Stimulated activated effector memory CD8-positive, alpha-beta T cell treated with anti-CD3 and anti-CD28 coated beads, Interleukin-12 subunit alpha, Interleukin-12 subunit beta, amount 100 ng/mL, for 72 hours (primary cell): ENCODE data around the gene NGEF.
A peak's percentile ranks its signal among the peaks of the same experiment; 100 is the strongest.
"Not testable (repeated sequence)": the region's sequence is repeated elsewhere in the genome, so short reads cannot be mapped to it uniquely, and the experiment has no call there.

ENCODE experiments used
- ATAC-seq: fragments of 150-1000 bp; cut with Tn5 transposase; 2 replicates; pipeline ENCODE4 v1.10.0; 2021
- DNase-seq, 2 donors: peaks; one replicate each; pipeline ENCODE4 v3.0.0; 2021 to 2022; ENCODE audit warnings: low spot score in 2 of 2
- H3K27ac Mint-ChIP-seq: one replicate; pipeline ENCODE4 v1.8.0; 2022; ENCODE audit warnings: mild to moderate bottlenecking, mixed read lengths
- H3K36me3 Mint-ChIP-seq: one replicate; pipeline ENCODE4 v1.8.0; 2022; ENCODE audit warnings: mild to moderate bottlenecking, mixed read lengths
- H3K4me1 Mint-ChIP-seq: one replicate; pipeline ENCODE4 v1.8.0; 2022; ENCODE audit warnings: mixed read lengths
- H3K4me3 Mint-ChIP-seq: one replicate; pipeline ENCODE4 v1.8.0; 2022; ENCODE audit warnings: mild to moderate bottlenecking, mixed read lengths
- H3K9me3 Mint-ChIP-seq: one replicate; pipeline ENCODE4 v1.8.0; 2022; ENCODE audit warnings: mixed read lengths

The NGEF gene

DNA sequence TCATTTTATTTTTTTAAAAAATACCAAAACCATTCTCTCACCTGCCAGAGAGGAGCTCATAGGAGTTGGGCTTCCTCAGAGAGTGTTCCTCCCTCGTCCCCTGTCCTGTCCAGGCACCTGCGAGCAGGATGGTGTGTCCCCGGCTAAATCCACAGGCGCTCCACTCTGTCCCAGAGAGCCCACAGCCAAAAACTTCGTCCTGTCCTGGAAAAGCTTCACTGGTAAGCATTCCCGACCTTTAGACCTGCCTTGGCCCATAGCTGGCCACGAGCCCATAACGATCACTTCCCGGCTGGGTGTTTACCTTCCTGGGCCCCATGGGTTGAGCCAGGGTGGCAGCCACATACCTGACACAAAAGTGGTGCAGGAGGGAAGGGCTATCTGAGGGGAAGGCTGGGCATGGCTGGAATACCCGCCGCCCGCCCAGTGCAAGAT is at the start of gene NGEF:
Gene NGEF, minus strand, starts transcription at position 230 of the 435 bp plus-strand sequence. CDS start 38,366 bp downstream, outside the sequence.
- H3K36me3 Mint-ChIP-seq, result no peaks in the 10 kb centered on the region
- H3K4me3 Mint-ChIP-seq, result no peak within 1 kb of the TSS
- no peaks in the 10 kb centered on the region for H3K4me1 Mint-ChIP-seq
- DNase-seq, result no peak
- peaks cover 4% of the 10 kb centered on the region for H3K9me3 Mint-ChIP-seq
- no peak for ATAC-seq
- H3K27ac Mint-ChIP-seq, result no peak within 1 kb of the TSS

DNA sequence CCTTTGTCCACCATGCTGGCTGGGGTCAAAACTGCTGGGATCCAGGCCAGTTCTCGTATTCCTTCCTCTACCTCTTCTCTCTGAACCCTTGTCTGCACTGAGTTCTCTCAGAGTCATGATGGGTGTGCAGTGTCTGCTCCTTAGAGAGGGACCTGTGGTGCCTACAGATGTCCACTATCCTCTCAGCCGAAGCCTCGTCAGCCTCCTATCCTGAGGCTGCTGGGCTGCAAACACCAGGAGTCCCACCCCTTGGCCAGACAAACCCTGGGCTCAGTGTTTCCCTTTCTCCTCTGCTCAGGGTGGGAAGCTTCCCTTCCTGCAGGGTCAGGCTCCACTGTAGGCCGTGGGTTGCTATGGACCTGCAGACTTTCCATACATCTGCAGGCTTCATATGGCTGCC is 49.4 kb upstream of the NGEF start:
- Mint-ChIP-seq H3K36me3 (peaks cover 75% of the 10 kb centered on the region), H3K4me3 (peak overlapping the region; percentile 97), H3K9me3 (no peaks in the 10 kb centered on the region), H3K27ac (peak overlapping the region; percentile 99), H3K4me1 (peaks cover 73% of the 10 kb centered on the region)
- DNase-seq (no peak), ATAC-seq (no peak)

DNA sequence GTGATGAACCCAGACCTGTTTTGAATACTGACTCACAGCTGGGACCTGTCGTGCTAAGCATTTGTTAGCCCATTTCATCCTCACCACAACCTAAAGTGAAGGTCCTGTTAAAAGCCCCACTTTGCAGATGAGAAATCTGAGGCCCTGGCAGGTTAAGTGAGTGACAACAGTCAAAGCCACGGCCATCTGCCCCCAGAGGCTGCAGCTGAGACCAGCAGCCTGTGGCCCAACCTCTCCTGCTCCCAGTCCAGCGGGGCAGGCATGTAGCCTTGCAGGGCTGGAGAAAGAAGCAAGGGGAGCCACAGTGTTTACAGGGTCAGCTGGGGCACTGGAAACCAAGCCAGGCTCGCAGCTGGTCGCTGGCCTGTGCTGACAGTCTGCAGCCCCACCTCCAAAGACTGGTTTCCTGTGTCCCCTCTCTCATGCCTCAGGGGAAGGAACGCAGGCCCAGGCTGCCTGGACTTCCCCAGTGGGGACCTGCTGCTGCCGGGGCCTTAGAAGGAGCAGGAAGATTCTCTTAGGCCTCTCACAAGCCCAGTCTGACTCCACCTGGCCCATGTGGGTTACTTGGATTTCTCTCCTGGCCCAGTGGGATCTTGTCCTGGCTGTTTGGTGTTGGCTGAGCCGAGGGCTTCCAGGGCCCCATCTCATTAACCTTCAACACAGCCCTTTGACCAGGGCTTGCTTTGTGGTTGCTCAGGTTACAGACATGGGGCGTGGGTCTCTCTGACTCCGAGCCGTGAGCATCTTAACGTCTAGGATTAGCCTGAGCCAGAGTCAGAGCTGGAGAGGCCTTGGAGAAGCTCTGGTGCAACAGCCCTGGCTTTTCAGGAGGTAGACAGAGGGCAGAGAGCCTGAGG is 48.8 kb upstream of the NGEF start:
- Mint-ChIP-seq H3K27ac (peak overlapping the region; percentile 99), H3K36me3 (peaks cover 69% of the 10 kb centered on the region), H3K9me3 (no peaks in the 10 kb centered on the region), H3K4me1 (peaks cover 66% of the 10 kb centered on the region), H3K4me3 (peak overlapping the region; percentile 97)
- ATAC-seq, result peak; percentile 72
- DNase-seq, result peak in 1 of 2 donors; percentile 78

- DNase-seq (peak in 1 of 2 donors; percentile 78), ATAC-seq (peak; percentile 35)
- Mint-ChIP-seq H3K4me3 (peak overlapping the region; percentile 97), H3K4me1 (peaks cover 59% of the 10 kb centered on the region), H3K9me3 (no peaks in the 10 kb centered on the region), H3K27ac (peak overlapping the region; percentile 99), H3K36me3 (peaks cover 61% of the 10 kb centered on the region)
Observed at GRCh38 chr2:233060980-233061590, 48.0 kb upstream of the NGEF start.

- Mint-ChIP-seq H3K36me3 (peaks cover 56% of the 10 kb centered on the region), H3K27ac (peak overlapping the region; percentile 99), H3K9me3 (no peaks in the 10 kb centered on the region), H3K4me1 (peaks cover 56% of the 10 kb centered on the region), H3K4me3 (peak overlapping the region; percentile 97)
- ATAC-seq (peak; percentile 27), DNase-seq (no peak)
Observed at GRCh38 chr2:233060501-233060979, 47.5 kb upstream of the NGEF start.

DNA sequence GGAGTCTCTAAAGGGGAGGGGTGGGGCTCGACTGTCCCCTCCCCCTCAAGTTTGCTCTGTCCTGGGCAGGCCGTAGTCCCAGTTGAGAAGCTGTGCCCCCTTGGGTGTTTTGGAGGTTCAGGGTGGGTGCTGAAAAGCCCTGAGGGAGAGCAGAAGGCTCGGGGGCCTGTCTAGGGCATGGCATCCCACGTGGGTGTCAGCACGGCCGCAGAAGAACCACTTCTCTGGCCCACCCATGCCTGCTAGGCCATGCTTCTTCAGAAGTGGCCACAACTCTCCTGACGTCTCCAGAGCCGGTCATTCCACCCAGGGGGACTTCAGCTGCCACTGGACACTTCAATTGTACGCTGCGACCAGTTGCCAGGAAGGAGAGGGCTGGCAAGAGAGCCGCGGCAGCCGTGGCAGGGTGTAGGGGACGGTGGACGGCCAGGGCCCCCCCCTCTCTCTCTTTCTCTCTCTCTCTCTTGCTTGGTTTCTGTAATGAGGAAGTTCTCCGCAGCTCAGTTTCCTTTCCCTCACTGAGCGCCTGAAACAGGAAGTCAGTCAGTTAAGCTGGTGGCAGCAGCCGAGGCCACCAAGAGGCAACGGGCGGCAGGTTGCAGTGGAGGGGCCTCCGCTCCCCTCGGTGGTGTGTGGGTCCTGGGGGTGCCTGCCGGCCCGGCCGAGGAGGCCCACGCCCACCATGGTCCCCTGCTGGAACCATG is 46.9 kb upstream of the NGEF start, which contains the start of gene INPP5D:
Gene INPP5D, plus strand, starts transcription at position 546 of the 704 bp plus-strand sequence. Its CDS starts 137 bp downstream, at position 683.
- DNase-seq, result peak; percentile 61 to 83
- H3K9me3 Mint-ChIP-seq, result no peaks in the 10 kb centered on the region
- peak within 1 kb of the TSS; percentile 99 for H3K27ac Mint-ChIP-seq
- ATAC-seq, result peak; percentile 78
- H3K36me3 Mint-ChIP-seq, result peaks cover 50% of the 10 kb centered on the region
- peaks cover 56% of the 10 kb centered on the region for H3K4me1 Mint-ChIP-seq
- peak within 1 kb of the TSS; percentile 97 for H3K4me3 Mint-ChIP-seq

DNA sequence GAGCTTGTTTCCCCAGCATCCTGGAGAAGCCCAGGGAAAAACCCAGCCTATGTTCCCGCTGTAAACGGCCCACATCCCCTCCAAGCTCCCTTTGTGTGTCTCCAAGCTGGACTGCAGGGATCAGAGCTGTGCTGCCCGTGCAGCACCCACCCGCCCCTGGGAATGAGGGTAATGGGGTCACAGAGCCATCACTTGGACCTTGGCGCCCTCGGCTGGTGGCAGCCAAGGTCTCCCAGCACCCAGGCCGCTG is 46.4 kb upstream of the NGEF start:
- Mint-ChIP-seq H3K36me3 (peaks cover 45% of the 10 kb centered on the region), H3K27ac (peak overlapping the region; percentile 99), H3K4me3 (peak overlapping the region; percentile 97), H3K4me1 (peaks cover 56% of the 10 kb centered on the region), H3K9me3 (no peaks in the 10 kb centered on the region)
- ATAC-seq (no peak), DNase-seq (no peak)

DNA sequence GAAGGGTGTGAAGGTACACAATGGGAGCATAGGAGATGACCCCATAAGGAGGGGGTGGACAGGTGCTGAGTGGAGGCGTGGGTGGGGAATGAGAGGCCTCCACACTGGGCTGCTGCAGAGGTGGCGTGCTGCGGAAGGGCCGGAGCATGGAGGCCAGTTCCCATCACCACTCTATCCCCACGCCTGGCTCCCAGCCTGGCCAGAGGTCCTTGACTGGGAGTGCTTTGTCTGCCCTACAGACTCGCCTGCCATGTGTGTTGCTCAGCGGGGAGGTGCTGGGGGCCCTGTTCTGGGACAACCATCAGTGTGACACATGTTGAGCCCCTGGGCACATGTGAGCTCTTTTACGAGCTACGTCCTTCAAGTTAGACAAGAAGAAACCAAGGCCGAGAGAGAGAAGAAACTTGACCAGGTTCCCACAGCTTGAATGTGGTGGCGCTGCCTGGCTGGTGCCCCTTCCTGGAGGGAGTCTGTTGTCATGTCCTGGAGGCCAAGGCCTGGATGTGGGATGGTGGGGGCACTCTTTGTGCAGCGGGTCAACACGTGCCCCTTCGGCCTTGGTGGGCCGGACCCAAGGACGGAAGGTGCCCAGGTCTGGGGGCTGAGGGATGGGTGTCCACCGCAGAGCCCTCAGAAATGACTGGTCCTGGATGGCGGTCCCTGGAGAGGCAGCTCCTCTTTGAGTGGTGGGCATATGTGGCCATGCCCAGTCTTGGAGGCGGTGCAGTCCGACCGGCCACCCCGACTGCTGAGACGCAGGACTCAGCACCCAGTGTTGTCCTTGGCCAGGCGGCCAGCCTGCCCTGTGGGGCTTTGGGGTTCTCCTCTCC is 45.9 kb upstream of the NGEF start:
- peak overlapping the region; percentile 97 for H3K4me3 Mint-ChIP-seq
- no peak for DNase-seq
- H3K4me1 Mint-ChIP-seq, result peaks cover 57% of the 10 kb centered on the region
- peak overlapping the region; percentile 99 for H3K27ac Mint-ChIP-seq
- no peak for ATAC-seq
- H3K9me3 Mint-ChIP-seq, result no peaks in the 10 kb centered on the region
- peaks cover 40% of the 10 kb centered on the region for H3K36me3 Mint-ChIP-seq

- Mint-ChIP-seq H3K36me3 (peaks cover 22% of the 10 kb centered on the region), H3K9me3 (no peaks in the 10 kb centered on the region), H3K4me3 (no peak overlapping the region), H3K27ac (no peak overlapping the region), H3K4me1 (peaks cover 43% of the 10 kb centered on the region)
- no peak for DNase-seq
- no peak for ATAC-seq
Observed at GRCh38 chr2:233056961-233057605, 44.0 kb upstream of the NGEF start.

DNA sequence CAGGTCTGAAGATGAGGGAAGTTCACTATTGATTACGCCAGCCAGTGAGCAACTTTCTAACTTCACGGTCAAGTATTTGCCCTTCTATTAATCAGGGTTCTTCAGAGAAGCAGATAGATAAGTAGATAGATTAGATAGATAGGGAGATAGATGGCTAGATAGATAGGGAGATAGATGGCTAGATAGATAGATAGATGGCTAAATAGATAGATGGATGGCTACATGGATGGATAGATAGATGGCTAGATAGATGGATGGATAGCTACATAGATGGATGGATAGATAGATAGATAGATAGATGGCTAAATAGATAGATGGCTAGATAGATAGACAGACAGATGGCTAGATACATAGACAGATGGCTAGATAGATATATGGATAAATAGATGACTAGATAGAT is 42.3 kb upstream of the NGEF start:
- Mint-ChIP-seq H3K27ac (no peak overlapping the region), H3K9me3 (no peaks in the 10 kb centered on the region), H3K4me3 (no peak overlapping the region), H3K4me1 (peaks cover 45% of the 10 kb centered on the region), H3K36me3 (peaks cover 8% of the 10 kb centered on the region)
- ATAC-seq, result no peak
- no peak for DNase-seq

DNA sequence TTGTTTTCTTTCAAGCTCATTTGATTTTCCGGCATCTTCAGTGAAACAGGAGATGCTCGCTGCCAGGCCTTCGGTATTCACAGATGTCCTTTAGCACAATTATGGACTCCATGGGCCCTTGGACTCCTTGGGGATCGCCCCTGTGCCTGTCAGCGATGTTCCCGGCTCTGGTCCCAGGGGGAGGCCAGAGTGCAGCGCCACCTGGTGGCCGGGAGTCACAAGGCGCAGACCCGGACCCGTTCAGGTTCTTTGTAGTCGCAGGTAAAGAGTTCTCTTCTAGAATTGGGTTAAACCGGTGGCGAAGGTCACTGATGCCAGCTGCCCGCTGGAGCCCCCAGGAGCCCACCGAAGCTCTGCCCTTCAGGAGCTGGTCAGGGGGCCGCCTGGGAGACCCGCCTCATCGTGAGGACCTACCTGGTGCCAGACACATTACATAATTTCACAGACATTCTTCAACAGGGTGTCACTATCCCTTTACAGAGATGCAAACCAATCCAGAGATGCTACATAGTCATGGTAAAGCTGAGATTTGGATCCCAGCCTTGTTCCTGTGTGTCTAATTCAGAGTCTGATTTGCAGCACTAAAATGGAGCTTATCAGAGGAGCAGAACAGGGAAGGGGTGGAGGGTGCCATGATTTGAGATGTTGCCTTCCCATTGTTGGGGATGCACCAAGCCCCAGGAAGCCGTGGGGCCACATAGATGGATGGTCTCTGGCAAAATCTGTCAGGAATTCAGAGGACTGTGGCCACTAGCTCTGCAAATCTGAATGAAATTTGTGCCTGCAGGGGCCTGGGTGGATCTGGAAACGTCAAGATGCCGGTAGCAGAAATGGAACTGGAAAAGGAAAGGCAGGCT is 41.1 kb upstream of the NGEF start:
- H3K4me1 Mint-ChIP-seq, result peaks cover 48% of the 10 kb centered on the region
- H3K27ac Mint-ChIP-seq, result no peak overlapping the region
- H3K4me3 Mint-ChIP-seq, result peak overlapping the region; percentile 43
- no peaks in the 10 kb centered on the region for H3K9me3 Mint-ChIP-seq
- DNase-seq (peak; percentile 86 to 88), ATAC-seq (peak; percentile 77)
- H3K36me3 Mint-ChIP-seq, result peaks cover 3% of the 10 kb centered on the region

DNA sequence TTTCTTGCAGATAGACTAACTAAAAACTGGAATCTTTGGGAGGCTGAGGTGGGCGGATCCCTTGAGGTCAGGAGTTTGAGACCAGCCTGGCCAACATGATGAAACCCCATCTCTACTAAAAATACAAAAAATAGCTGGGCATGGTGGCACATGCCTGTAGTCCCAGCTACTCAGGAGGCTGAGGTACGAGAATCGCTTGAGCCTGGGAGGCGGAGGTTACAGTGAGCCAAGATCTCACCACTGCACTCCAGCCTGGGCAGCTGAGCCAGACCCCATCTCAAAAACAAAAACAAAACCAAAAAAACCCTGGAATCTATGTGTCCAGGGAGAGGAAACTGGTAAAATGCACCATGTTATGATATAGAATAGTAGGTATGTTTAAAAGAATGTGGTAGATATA is 39.5 kb upstream of the NGEF start:
- H3K27ac Mint-ChIP-seq, H3K4me3 Mint-ChIP-seq, DNase-seq, ATAC-seq, H3K36me3 Mint-ChIP-seq, H3K9me3 Mint-ChIP-seq: not testable (repeated sequence)
- H3K4me1 Mint-ChIP-seq, result peaks cover 50% of the 10 kb centered on the region

GRCh38 chr2:233051241-233052149 is 38.4 kb upstream of the NGEF start:
- peak overlapping the region; percentile 73 for H3K27ac Mint-ChIP-seq
- H3K36me3 Mint-ChIP-seq, result peaks cover 5% of the 10 kb centered on the region
- ATAC-seq (no peak), DNase-seq (no peak)
- no peaks in the 10 kb centered on the region for H3K9me3 Mint-ChIP-seq
- H3K4me3 Mint-ChIP-seq, result no peak overlapping the region
- peaks cover 55% of the 10 kb centered on the region for H3K4me1 Mint-ChIP-seq
